ENCODE results near the gene ATP8B1. TPM values are rescaled to one million over a fixed set of nuclear protein-coding genes. Genes with fewer than 3 reads are reported as not detected.

The ATP8B1 gene
- total and polyA plus RNA-seq, 2 donors (not counting 3 experiments of a cell fraction or from before 2014, with no cell fraction given): 49.3 to 100 TPM

GRCh38 chr18:57771193-57771592 lies 31.9 kb downstream of the ATP8B1 start:
- BruUV-seq (replicated peaks): no TSS peak
- DNase-seq (ENCODE audit: low read depth, low spot score): peak; percentile 72
- intact Hi-C loops (cut with micrococcal nuclease): loop anchor here (1.0 kb wide), 1 partner anchor 9 kb away; no protein-coding TSS in a partner anchor
- H3K4me3 ChIP-seq (replicated peaks in 1 of 3; ENCODE audit: insufficient read depth in 1 of 3, low read depth in 1 of 3, low read length in 3 of 3): no peak overlapping the region
- TF ChIP-seq EZH2 (IDR thresholded peaks at IDR 0.05; ENCODE audit: borderline replicate concordance, low read depth, low read length, severe bottlenecking) (no peak), POLR2A (IDR thresholded peaks at IDR 0.05; ENCODE audit: low read depth, low read length) (no peak), CTCF (IDR thresholded peaks at IDR 0.05; ENCODE audit: extremely low read depth in 1 of 2, insufficient read depth in 1 of 2, low read depth in 1 of 2, low read length in 2 of 2) (no peak), GATA2 (IDR thresholded peaks at IDR 0.05; ENCODE audit: insufficient read depth, insufficient read length, low read depth, low read length) (no peak), POLR2AphosphoS5 (IDR thresholded peaks at IDR 0.05; ENCODE audit: insufficient read depth, low read depth, low read length) (no peak), MAX (IDR thresholded peaks at IDR 0.05; ENCODE audit: insufficient read depth, insufficient read length) (no peak), JUN (IDR thresholded peaks at IDR 0.05; ENCODE audit: borderline replicate concordance, insufficient read depth, insufficient read length, low read depth) (no peak), FOS (IDR thresholded peaks at IDR 0.05; ENCODE audit: borderline replicate concordance, insufficient read depth, low read length) (no peak)
- H3K27ac ChIP-seq (ENCODE audit: insufficient read depth, low read depth, low read length): peak overlapping the region; percentile 27
- H3K9ac ChIP-seq (replicated peaks; ENCODE audit: extremely low read depth, insufficient read depth, low read length): no peak overlapping the region
- H3K36me3 ChIP-seq (ENCODE audit: control insufficient read depth in 2 of 2, extremely low read depth in 1 of 2, insufficient read depth in 2 of 2, low read length in 2 of 2): peaks cover 0 to 2% of the 10 kb centered on the region in 2 experiments
- ChIA-PET CTCF (interaction anchor here (0.7 to 1.3 kb wide), 7 partner anchors 10 to 103 kb away, joined by 3 to 4 read pairs (median 4); no protein-coding TSS in a partner anchor), POLR2A (interaction anchor here (0.6 to 1.4 kb wide), 3 partner anchors 10 to 80 kb away, joined by 3 to 5 read pairs (median 3); no protein-coding TSS in a partner anchor)
- peak; percentile 67 for FAIRE-seq
- peak overlapping the region; percentile 27 for H3K4me2 ChIP-seq (ENCODE audit: insufficient read depth, low read length)
- H3K9me1 ChIP-seq (replicated peaks; ENCODE audit: control insufficient read depth, extremely low read depth, insufficient read depth, low read length): no peaks in the 10 kb centered on the region
- H2AFZ ChIP-seq (ENCODE audit: low read depth, low read length): no peak overlapping the region
- H3K27me3 ChIP-seq (ENCODE audit: control insufficient read depth in 2 of 2, insufficient read depth in 2 of 2, low read length in 2 of 2): no peaks in the 10 kb centered on the region
- H3K4me1 ChIP-seq (ENCODE audit: control insufficient read depth, extremely low read depth, insufficient read depth, low read length): peaks cover 43% of the 10 kb centered on the region
- peaks cover 48% of the 10 kb centered on the region for H3K79me2 ChIP-seq (ENCODE audit: control insufficient read depth, insufficient read depth, low read length)
- no peaks in the 10 kb centered on the region for H3K9me3 ChIP-seq (replicated peaks; ENCODE audit: control insufficient read depth, insufficient read depth, low read length)
- dilution Hi-C loops (cut with MboI; ENCODE audit: extremely low pct_ligation_motif_present, low sequenced_read_pairs): no loop called here
- no peaks in the 10 kb centered on the region for H4K20me1 ChIP-seq (replicated peaks; ENCODE audit: control insufficient read depth, extremely low read depth, insufficient read depth, low read length)

All from endothelial cell of umbilical vein (primary cell).